ENCODE data around the gene FBXL13. TPM values are rescaled to one million over a fixed set of nuclear protein-coding genes. Genes with fewer than 3 reads are reported as not detected.

The FBXL13 gene
- total and polyA plus RNA-seq, 2 of the 8 experiments (the other 6 are each of a cell fraction or from before 2014, with no cell fraction given): 1.2 to 2.8 TPM

DNA sequence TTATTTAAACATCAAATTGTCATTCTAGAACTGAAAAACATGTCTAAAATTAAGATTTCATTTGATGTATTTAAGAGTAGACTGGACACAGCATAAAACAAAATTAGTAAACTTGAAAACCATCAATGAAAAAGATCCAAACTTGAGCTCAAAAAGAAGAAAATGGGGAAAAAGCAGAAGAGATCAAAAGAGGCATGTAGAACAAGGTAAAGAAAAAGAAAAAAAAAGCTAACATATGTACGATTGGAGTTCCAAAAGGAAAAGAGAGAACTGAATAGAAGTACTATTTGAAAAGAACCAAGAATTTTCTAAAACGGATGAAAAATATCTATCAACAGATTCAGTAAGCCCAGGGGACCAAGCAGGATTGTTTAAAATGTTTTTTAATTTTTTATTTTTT is 3.6 kb downstream of the FBXL13 start:
- CTCF ChIA-PET (ENCODE audit: partially characterized antibody): interaction anchor here (1.1 to 4.0 kb wide), 2 partner anchors 9 to 105 kb away, joined by 3 to 25 read pairs; no protein-coding TSS in a partner anchor
- Histone ChIP-seq H2BK5ac (ENCODE audit: low read depth, low read length) (no peak overlapping the region), H3K23ac (ENCODE audit: insufficient read length) (no peak overlapping the region), H3K4ac (replicated peaks; ENCODE audit: insufficient read length, low read depth, low read length) (no peak overlapping the region), H2BK15ac (ENCODE audit: low read length) (no peak overlapping the region), H3K4me3 (ENCODE audit: extremely low read depth in 1 of 4, insufficient read depth in 2 of 4, low read depth in 3 of 4, low read length in 4 of 4) (no peak overlapping the region), H3K14ac (ENCODE audit: insufficient read length) (no peak overlapping the region), H3K9ac (replicated peaks in 1 of 4; ENCODE audit: extremely low read depth in 1 of 4, low read depth in 3 of 4, low read length in 3 of 4) (no peak overlapping the region), H2BK12ac (ENCODE audit: low read depth, low read length) (no peak overlapping the region), H2AFZ (ENCODE audit: low read length) (no peak overlapping the region), H3K79me1 (ENCODE audit: low read depth, low read length) (no peaks in the 10 kb centered on the region), H3K27me3 (replicated peaks in 1 of 4; ENCODE audit: control insufficient read depth in 3 of 4, extremely low read depth in 1 of 4, insufficient read depth in 3 of 4, low read length in 3 of 4) (no peaks in the 10 kb centered on the region), H2AK5ac (ENCODE audit: low read depth, low read length) (no peak overlapping the region), H3K4me2 (ENCODE audit: insufficient read depth in 1 of 2, low read depth in 2 of 2, low read length in 2 of 2) (no peak overlapping the region), H3K27ac (ENCODE audit: low read depth, low read length) (no peak overlapping the region), H4K91ac (replicated peaks; ENCODE audit: insufficient read length, low read length) (no peak overlapping the region), H3K4me1 (replicated peaks in 1 of 4; ENCODE audit: control insufficient read depth in 3 of 4, insufficient read depth in 4 of 4, low read length in 3 of 4) (peaks cover 0 to 3% (median 0%) of the 10 kb centered on the region in 4 experiments; a peak in 1 of 7 replicates), H3K79me2 (ENCODE audit: control insufficient read depth in 1 of 2, insufficient read depth in 2 of 2, low read length in 2 of 2) (peaks cover 0 to 4% of the 10 kb centered on the region in 2 experiments; a peak in 2 of 4 replicates), H3K18ac (ENCODE audit: extremely low read depth, low read length) (no peak overlapping the region), H3K23me2 (ENCODE audit: low read depth, low read length) (peaks cover 10% of the 10 kb centered on the region), H4K5ac (ENCODE audit: insufficient read length, low read depth, low read length) (no peak overlapping the region), H3K36me3 (ENCODE audit: control insufficient read depth in 2 of 4, insufficient read depth in 4 of 4, low read length in 3 of 4) (no peaks in the 10 kb centered on the region; a peak in 1 of 8 replicates), H2BK120ac (replicated peaks; ENCODE audit: low read depth, low read length) (no peak overlapping the region), H4K20me1 (replicated peaks in 1 of 2; ENCODE audit: control insufficient read depth in 1 of 2, insufficient read depth in 2 of 2, low read length in 2 of 2) (no peaks in the 10 kb centered on the region), H2BK20ac (ENCODE audit: low read length) (no peak overlapping the region), H3K9me3 (ENCODE audit: insufficient read depth in 2 of 2, low read depth in 1 of 2, low read length in 1 of 2) (peaks cover 2 to 14% of the 10 kb centered on the region in 2 experiments; a peak in 3 of 4 replicates), H4K8ac (ENCODE audit: extremely low read depth, insufficient read depth, low read length) (no peak overlapping the region), H3K56ac (replicated peaks; ENCODE audit: insufficient read length, low read depth, low read length) (no peak overlapping the region)
- no peak for DNase-seq (ENCODE audit: low read depth in 1 of 2, low spot score in 2 of 2)
- POLR2A ChIA-PET (ENCODE audit: partially characterized antibody): no interaction called here
- FAIRE-seq: no peak
- WGBS, 2 experiments (ENCODE audit: extremely low coverage in 1 of 2, insufficient coverage in 1 of 2, insufficient read length in 1 of 2, insufficient replicate concordance in 2 of 2, low coverage in 1 of 2, low lambda C conversion rate in 2 of 2, missing lambda C conversion rate in 1 of 2): 91% methylated on average over 2 of the region's 2 CpGs; no CpG with 5 or more reads in 1 of the 2 experiments
- TF ChIP-seq CHD2 (IDR thresholded peaks at IDR 0.05; ENCODE audit: low read length) (no peak), ZNF274 (IDR thresholded peaks at IDR 0.05; ENCODE audit: borderline replicate concordance, extremely low read depth, low read length) (no peak), MAFK (IDR thresholded peaks at IDR 0.05; ENCODE audit: low read depth, low read length) (no peak)
- TF ChIP-seq, protein P1, sequence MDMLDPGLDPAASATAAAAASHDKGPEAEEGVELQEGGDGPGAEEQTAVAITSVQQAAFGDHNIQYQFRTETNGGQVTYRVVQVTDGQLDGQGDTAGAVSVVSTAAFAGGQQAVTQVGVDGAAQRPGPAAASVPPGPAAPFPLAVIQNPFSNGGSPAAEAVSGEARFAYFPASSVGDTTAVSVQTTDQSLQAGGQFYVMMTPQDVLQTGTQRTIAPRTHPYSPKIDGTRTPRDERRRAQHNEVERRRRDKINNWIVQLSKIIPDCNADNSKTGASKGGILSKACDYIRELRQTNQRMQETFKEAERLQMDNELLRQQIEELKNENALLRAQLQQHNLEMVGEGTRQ (IDR thresholded peaks at IDR 0.05; ENCODE audit: low read length): no peak
- TF ChIP-seq, protein P2, sequence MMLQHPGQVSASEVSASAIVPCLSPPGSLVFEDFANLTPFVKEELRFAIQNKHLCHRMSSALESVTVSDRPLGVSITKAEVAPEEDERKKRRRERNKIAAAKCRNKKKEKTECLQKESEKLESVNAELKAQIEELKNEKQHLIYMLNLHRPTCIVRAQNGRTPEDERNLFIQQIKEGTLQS (IDR thresholded peaks at IDR 0.05; ENCODE audit: insufficient read depth, low read depth, low read length): no peak

Data from H1 (cell line).